ENCODE data around the gene TCP11L2.

Gene TCP11L2

GRCh38 chr12:106315523-106315922 is 13.0 kb downstream of the TCP11L2 start:
- no peak for TF ChIP-seq CTCF (conservative IDR thresholded peaks at IDR 0.05)
- no peak for TF ChIP-seq ZFX (IDR thresholded peaks at IDR 0.05)
- H3K27ac ChIP-seq = no peak overlapping the region

GRCh38 chr12:106317406-106318082 is 15.0 kb downstream of the TCP11L2 start:
- TF ChIP-seq CTCF (conservative IDR thresholded peaks at IDR 0.05) (no peak), ZFX (IDR thresholded peaks at IDR 0.05) (no peak)
- H3K27ac ChIP-seq = no peak overlapping the region

GRCh38 chr12:106321139-106321850 is 18.8 kb downstream of the TCP11L2 start:
- TF ChIP-seq ZFX (IDR thresholded peaks at IDR 0.05) (no peak), CTCF (conservative IDR thresholded peaks at IDR 0.05) (no peak)
- H3K27ac ChIP-seq = no peak overlapping the region

GRCh38 chr12:106323537-106323936 is 21.0 kb downstream of the TCP11L2 start:
- no peak for TF ChIP-seq CTCF (conservative IDR thresholded peaks at IDR 0.05)
- no peak overlapping the region for H3K27ac ChIP-seq

GRCh38 chr12:106327309-106327869 is 24.9 kb downstream of the TCP11L2 start:
- no peak for TF ChIP-seq ZFX (IDR thresholded peaks at IDR 0.05)
- no peak for TF ChIP-seq CTCF (conservative IDR thresholded peaks at IDR 0.05)
- no peak overlapping the region for H3K27ac ChIP-seq

GRCh38 chr12:106328735-106329134 is 26.2 kb downstream of the TCP11L2 start:
- H3K27ac ChIP-seq = no peak overlapping the region
- TF ChIP-seq CTCF (conservative IDR thresholded peaks at IDR 0.05) = no peak
- no peak for TF ChIP-seq ZFX (IDR thresholded peaks at IDR 0.05)

All from C4-2B (cell line).